ENCODE measurements around the gene PTPN3. TPM values are rescaled to one million over a fixed set of nuclear protein-coding genes. Genes with fewer than 3 reads are reported as not detected.

PTPN3 gene
- total RNA-seq, 2 donors from 2014 or later, result 2.7 to 4.6 TPM

DNA sequence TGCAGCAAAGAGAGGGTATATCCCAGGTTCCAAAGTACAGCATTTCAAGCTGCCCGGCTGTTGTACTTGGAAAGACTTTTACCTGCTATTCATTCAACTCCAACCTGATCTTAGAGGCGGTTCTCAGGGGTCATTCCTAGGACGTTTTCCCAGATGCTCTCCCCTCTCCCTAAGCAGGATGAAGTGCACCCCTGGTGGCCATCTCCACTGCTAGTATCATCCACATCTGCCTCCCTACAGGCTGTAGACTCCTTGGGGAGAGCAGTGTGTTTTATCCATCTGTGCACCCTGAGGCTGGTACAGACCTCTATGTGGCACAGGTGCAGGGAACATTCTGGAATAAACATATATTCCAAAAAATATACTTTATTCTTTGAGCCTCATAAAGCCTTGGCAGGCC is 56.8 kb downstream of the PTPN3 start:
- Histone ChIP-seq H3K9ac (ENCODE audit: extremely low read depth, low read length, poor library complexity, severe bottlenecking) (no peak overlapping the region), H3K27me3 (ENCODE audit: control insufficient read depth, insufficient read depth, low read length, poor library complexity, severe bottlenecking) (no peaks in the 10 kb centered on the region), H3K4me3 (ENCODE audit: low read length) (no peak overlapping the region), H3K4me1 (ENCODE audit: control insufficient read depth, insufficient read depth, low read length) (no peaks in the 10 kb centered on the region), H3K27ac (ENCODE audit: low read depth, low read length) (no peak overlapping the region), H3K36me3 (ENCODE audit: control insufficient read depth, insufficient read depth, low read length) (no peaks in the 10 kb centered on the region), H3K9me3 (ENCODE audit: control insufficient read depth, low read length) (no peaks in the 10 kb centered on the region)
- H3K27ac Mint-ChIP-seq, result peak overlapping the region; percentile 46
- H3K36me3 Mint-ChIP-seq (ENCODE audit: low read depth), result no peaks in the 10 kb centered on the region
- WGBS, 2 experiments (ENCODE audit: insufficient coverage in 1 of 2, insufficient read length in 1 of 2), result 54 to 70% methylated on average over 2 to 3 of the region's 3 CpGs
- DNase-seq, result peak; percentile 77
- H3K27me3 Mint-ChIP-seq (ENCODE audit: insufficient read depth), result no peaks in the 10 kb centered on the region
- H3K4me1 Mint-ChIP-seq, result no peaks in the 10 kb centered on the region
- no peak overlapping the region for H3K4me3 Mint-ChIP-seq
- no peak for TF ChIP-seq CTCF (conservative IDR thresholded peaks at IDR 0.05)
- H3K9me3 Mint-ChIP-seq, result no peaks in the 10 kb centered on the region

DNA sequence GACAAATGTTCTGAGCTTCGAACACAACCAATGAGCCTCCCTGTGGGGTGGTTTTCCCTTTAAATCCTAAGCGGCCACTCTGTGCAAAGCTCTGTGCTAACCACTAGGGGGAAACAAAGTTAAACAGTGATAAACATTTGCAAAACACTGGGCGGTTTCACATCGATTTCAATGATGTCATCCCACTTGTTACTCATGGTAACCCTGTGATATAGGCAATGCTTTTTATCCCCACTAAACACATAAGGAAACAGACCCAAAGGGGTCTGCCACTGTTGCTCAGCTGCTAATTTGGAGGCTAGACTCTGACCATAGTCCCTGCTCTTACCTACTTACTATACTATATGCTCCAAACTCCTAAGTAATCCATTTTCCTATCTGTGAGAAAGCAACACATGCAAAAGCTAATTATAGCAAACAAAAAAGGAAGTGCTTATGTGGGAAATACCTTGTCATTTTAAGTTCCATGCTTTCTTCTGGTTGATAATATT is 57.3 kb downstream of the PTPN3 start:
- H3K27ac ChIP-seq (ENCODE audit: low read depth, low read length), result no peak overlapping the region
- no peaks in the 10 kb centered on the region for H3K4me1 ChIP-seq (ENCODE audit: control insufficient read depth, insufficient read depth, low read length)
- Mint-ChIP-seq H3K9me3 (no peaks in the 10 kb centered on the region), H3K4me3 (no peak overlapping the region), H3K27ac (peak overlapping the region; percentile 46), H3K4me1 (no peaks in the 10 kb centered on the region), H3K36me3 (ENCODE audit: low read depth) (no peaks in the 10 kb centered on the region), H3K27me3 (ENCODE audit: insufficient read depth) (no peaks in the 10 kb centered on the region)
- peak; percentile 87 for DNase-seq
- no peak overlapping the region for H3K9ac ChIP-seq (ENCODE audit: extremely low read depth, low read length, poor library complexity, severe bottlenecking)
- 13 to 26% methylated on average over 4 of the region's 4 CpGs for WGBS, 2 experiments (ENCODE audit: insufficient coverage in 1 of 2, insufficient read length in 1 of 2)
- H3K36me3 ChIP-seq (ENCODE audit: control insufficient read depth, insufficient read depth, low read length), result no peaks in the 10 kb centered on the region
- peak; percentile 82 for TF ChIP-seq CTCF (conservative IDR thresholded peaks at IDR 0.05)
- H3K27me3 ChIP-seq (ENCODE audit: control insufficient read depth, insufficient read depth, low read length, poor library complexity, severe bottlenecking), result no peaks in the 10 kb centered on the region
- H3K4me3 ChIP-seq (ENCODE audit: low read length), result no peak overlapping the region
- H3K9me3 ChIP-seq (ENCODE audit: control insufficient read depth, low read length), result no peaks in the 10 kb centered on the region

DNA sequence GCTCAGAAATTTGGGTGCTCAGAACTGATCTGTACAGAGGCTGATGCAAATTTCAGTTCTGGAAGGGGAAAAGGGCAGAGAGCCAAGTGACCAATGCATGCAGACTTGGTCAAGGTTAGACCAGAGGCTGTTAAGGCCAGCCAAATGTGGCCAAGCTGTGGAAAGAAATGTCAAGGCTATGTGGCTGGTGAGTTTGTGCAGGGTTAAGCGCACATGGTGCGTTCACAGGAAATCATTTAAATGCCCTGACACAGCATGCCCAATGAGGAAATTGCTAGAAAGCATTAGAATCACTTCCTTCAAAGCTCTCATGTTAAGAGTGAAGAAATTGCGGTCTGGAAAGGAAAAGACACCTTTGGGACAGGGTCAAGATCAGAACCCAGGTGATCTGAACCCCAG is 58.0 kb downstream of the PTPN3 start:
- Mint-ChIP-seq H3K36me3 (ENCODE audit: low read depth) (no peaks in the 10 kb centered on the region), H3K27ac (no peak overlapping the region), H3K9me3 (no peaks in the 10 kb centered on the region), H3K4me3 (no peak overlapping the region), H3K27me3 (ENCODE audit: insufficient read depth) (no peaks in the 10 kb centered on the region), H3K4me1 (no peaks in the 10 kb centered on the region)
- H3K27me3 ChIP-seq (ENCODE audit: control insufficient read depth, insufficient read depth, low read length, poor library complexity, severe bottlenecking), result no peaks in the 10 kb centered on the region
- TF ChIP-seq CTCF (conservative IDR thresholded peaks at IDR 0.05), result no peak
- H3K36me3 ChIP-seq (ENCODE audit: control insufficient read depth, insufficient read depth, low read length), result no peaks in the 10 kb centered on the region
- WGBS, 2 experiments (ENCODE audit: insufficient coverage in 1 of 2, insufficient read length in 1 of 2), result 95 to 100% methylated on average over 3 of the region's 3 CpGs
- H3K4me3 ChIP-seq (ENCODE audit: low read length), result no peak overlapping the region
- H3K9ac ChIP-seq (ENCODE audit: extremely low read depth, low read length, poor library complexity, severe bottlenecking), result no peak overlapping the region
- no peak for DNase-seq
- no peak overlapping the region for H3K27ac ChIP-seq (ENCODE audit: low read depth, low read length)
- no peaks in the 10 kb centered on the region for H3K4me1 ChIP-seq (ENCODE audit: control insufficient read depth, insufficient read depth, low read length)
- no peaks in the 10 kb centered on the region for H3K9me3 ChIP-seq (ENCODE audit: control insufficient read depth, low read length)

Measured in endodermal cell (in vitro differentiated cells).